ENCODE measurements around the gene SOCS3.

Gene SOCS3

DNA sequence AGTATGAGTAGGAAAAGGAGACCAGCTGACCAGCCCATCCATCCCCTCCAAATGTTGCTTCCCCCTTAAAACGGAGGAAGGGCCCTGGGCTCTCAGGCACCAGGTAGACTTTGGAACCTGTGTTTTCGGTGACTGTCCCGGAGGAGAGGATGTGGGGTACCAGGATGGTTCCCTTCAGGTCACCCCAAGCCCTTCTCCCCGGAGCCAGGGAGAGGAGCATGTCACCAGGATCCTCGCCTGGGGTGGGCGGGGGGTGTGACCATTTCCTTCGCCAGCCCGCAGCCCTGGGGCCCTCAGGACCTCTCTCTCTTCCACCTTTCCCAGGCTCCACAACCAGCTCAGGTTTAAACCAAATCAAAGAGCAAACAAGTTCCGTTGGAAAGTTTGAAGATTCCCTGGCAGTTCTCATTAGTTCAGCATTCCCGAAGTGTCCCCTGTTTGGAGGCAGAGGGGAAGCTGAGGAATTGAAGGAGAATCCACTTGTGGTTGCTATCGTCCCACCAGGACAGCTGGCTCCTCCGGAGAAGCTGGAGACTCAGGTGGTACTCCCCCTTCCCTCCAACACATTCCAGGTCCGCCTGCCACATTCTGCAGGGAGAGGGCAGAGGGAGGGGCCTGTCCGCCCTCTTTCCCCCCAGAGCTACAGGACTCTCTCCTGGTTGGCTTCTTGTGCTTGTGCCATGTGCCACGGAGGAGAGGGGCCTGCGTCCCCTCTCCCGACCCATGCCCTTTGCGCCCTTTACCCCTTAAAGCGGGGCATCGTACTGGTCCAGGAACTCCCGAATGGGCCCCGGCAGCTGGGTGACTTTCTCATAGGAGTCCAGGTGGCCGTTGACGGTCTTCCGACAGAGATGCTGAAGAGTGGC is 2.0 kb downstream of the SOCS3 start:
- no peak overlapping the region for H3K23ac ChIP-seq (ENCODE audit: low read depth, low read length, poor library complexity)
- H3K27ac ChIP-seq (replicated peaks; ENCODE audit: low read length), result no peak overlapping the region
- H2BK5ac ChIP-seq (ENCODE audit: low read length), result no peak overlapping the region
- no peak for DNase-seq (ENCODE audit: low spot score)
- H3K4ac ChIP-seq (ENCODE audit: low read length), result no peak overlapping the region
- H2AFZ ChIP-seq (ENCODE audit: low read length), result no peak overlapping the region
- no peaks in the 10 kb centered on the region for H3K27me3 ChIP-seq (ENCODE audit: control insufficient read depth in 3 of 3, insufficient read depth in 3 of 3, low read depth in 1 of 3, low read length in 3 of 3)
- H4K91ac ChIP-seq (ENCODE audit: low read depth, low read length, poor library complexity), result no peak overlapping the region
- H3K9ac ChIP-seq (ENCODE audit: low read depth, low read length, poor library complexity), result peak overlapping the region; percentile 97
- peak overlapping the region; percentile 97 to 99 for H3K4me3 ChIP-seq (ENCODE audit: low read length in 2 of 2)
- no peak overlapping the region for H2BK120ac ChIP-seq (ENCODE audit: low read depth, low read length)
- H2AK5ac ChIP-seq (ENCODE audit: low read depth, low read length), result peak overlapping the region; percentile 92
- H3K9me3 ChIP-seq (replicated peaks in 1 of 2; ENCODE audit: control insufficient read depth in 2 of 2, insufficient read depth in 1 of 2, low read depth in 1 of 2, low read length in 2 of 2), result no peaks in the 10 kb centered on the region
- peaks cover 17 to 53% of the 10 kb centered on the region in 2 donors for H3K36me3 ChIP-seq (replicated peaks in 1 of 2; ENCODE audit: control insufficient read depth in 2 of 2, insufficient read depth in 2 of 2, low read length in 2 of 2)
- whole genome bisulfite sequencing, 2 donors (ENCODE audit: extremely low coverage in 2 of 2, insufficient read length in 2 of 2, insufficient replicate concordance in 1 of 2), result no CpG with 5 or more reads among the region's 25 CpGs
- H3K18ac ChIP-seq (ENCODE audit: low read length), result peak overlapping the region; percentile 21
- no peak overlapping the region for H2BK15ac ChIP-seq (ENCODE audit: low read length)
- H2BK12ac ChIP-seq (ENCODE audit: low read length), result no peak overlapping the region
- peak overlapping the region; percentile 92 for H3K4me2 ChIP-seq (ENCODE audit: insufficient read depth, low read length, poor library complexity, severe bottlenecking)
- H4K8ac ChIP-seq (ENCODE audit: low read depth, low read length), result no peak overlapping the region
- peaks cover 14% of the 10 kb centered on the region for H3K79me1 ChIP-seq (ENCODE audit: low read depth, low read length)
- H3K4me1 ChIP-seq (ENCODE audit: control insufficient read depth in 2 of 2, insufficient read depth in 1 of 2, low read depth in 1 of 2, low read length in 2 of 2), result peaks cover 43 to 46% of the 10 kb centered on the region in 2 donors
- no peak overlapping the region for H3K14ac ChIP-seq (ENCODE audit: low read length)

- Histone ChIP-seq H3K18ac (ENCODE audit: low read length) (no peak overlapping the region), H3K79me1 (ENCODE audit: low read depth, low read length) (peaks cover 14% of the 10 kb centered on the region), H3K23ac (ENCODE audit: low read depth, low read length, poor library complexity) (peak overlapping the region; percentile 26), H3K27ac (replicated peaks; ENCODE audit: low read length) (no peak overlapping the region), H2BK12ac (ENCODE audit: low read length) (no peak overlapping the region), H2AK5ac (ENCODE audit: low read depth, low read length) (no peak overlapping the region), H2AFZ (ENCODE audit: low read length) (no peak overlapping the region), H2BK15ac (ENCODE audit: low read length) (no peak overlapping the region), H2BK5ac (ENCODE audit: low read length) (no peak overlapping the region), H3K36me3 (replicated peaks in 1 of 2; ENCODE audit: control insufficient read depth in 2 of 2, insufficient read depth in 2 of 2, low read length in 2 of 2) (peaks cover 17 to 53% of the 10 kb centered on the region in 2 donors), H3K9me3 (replicated peaks in 1 of 2; ENCODE audit: control insufficient read depth in 2 of 2, insufficient read depth in 1 of 2, low read depth in 1 of 2, low read length in 2 of 2) (no peaks in the 10 kb centered on the region), H3K4me2 (ENCODE audit: insufficient read depth, low read length, poor library complexity, severe bottlenecking) (peak overlapping the region; percentile 41), H3K9ac (ENCODE audit: low read depth, low read length, poor library complexity) (peak overlapping the region; percentile 7), H4K8ac (ENCODE audit: low read depth, low read length) (no peak overlapping the region), H4K91ac (ENCODE audit: low read depth, low read length, poor library complexity) (no peak overlapping the region), H3K4ac (ENCODE audit: low read length) (no peak overlapping the region), H3K14ac (ENCODE audit: low read length) (no peak overlapping the region), H3K4me3 (ENCODE audit: low read length in 2 of 2) (peak overlapping the region; percentile 33 to 97), H3K27me3 (ENCODE audit: control insufficient read depth in 3 of 3, insufficient read depth in 3 of 3, low read depth in 1 of 3, low read length in 3 of 3) (no peaks in the 10 kb centered on the region), H3K4me1 (ENCODE audit: control insufficient read depth in 2 of 2, insufficient read depth in 1 of 2, low read depth in 1 of 2, low read length in 2 of 2) (peaks cover 41 to 43% of the 10 kb centered on the region in 2 donors), H2BK120ac (ENCODE audit: low read depth, low read length) (no peak overlapping the region)
- no peak for DNase-seq (ENCODE audit: low spot score)
- WGBS, 2 donors (ENCODE audit: extremely low coverage in 2 of 2, insufficient read length in 2 of 2, insufficient replicate concordance in 1 of 2), result no CpG with 5 or more reads among the region's 7 CpGs
Observed at GRCh38 chr17:78357177-78357586, 2.7 kb downstream of the SOCS3 start.

DNA sequence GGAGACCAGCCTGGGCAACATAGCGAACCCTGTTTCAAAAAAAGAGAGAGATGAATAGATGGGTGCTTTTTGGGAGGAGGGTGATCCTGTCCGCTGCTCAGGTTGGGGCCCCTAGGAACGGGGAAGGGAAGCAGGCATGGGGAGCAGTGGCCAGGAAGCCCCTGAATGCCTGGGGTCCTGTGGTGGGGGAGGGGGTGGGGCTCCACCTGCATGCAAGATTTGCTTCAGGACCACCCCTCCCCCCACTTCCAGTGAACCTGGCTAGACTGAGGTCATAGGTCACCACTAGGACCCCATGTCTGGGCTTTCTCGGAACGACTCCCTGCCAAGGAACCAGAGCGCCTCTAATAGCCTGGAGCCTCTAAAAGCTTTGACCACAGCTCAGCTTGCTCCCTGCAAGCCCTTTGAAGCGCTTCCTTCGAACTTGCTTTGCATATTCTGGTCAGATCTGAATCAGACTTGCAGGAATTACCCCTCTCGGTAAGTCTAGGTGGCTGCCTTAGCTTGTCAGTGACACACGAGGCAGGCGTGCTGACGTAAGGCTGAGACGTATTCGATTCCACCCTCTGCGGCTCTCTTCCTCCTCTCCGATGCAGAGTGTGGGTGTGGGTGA is 3.7 kb downstream of the SOCS3 start:
- Histone ChIP-seq H3K4me2 (ENCODE audit: insufficient read depth, low read length, poor library complexity, severe bottlenecking) (no peak overlapping the region), H3K4me1 (ENCODE audit: control insufficient read depth in 2 of 2, insufficient read depth in 1 of 2, low read depth in 1 of 2, low read length in 2 of 2) (peaks cover 46 to 48% of the 10 kb centered on the region in 2 donors), H2BK15ac (ENCODE audit: low read length) (no peak overlapping the region), H3K9me3 (replicated peaks in 1 of 2; ENCODE audit: control insufficient read depth in 2 of 2, insufficient read depth in 1 of 2, low read depth in 1 of 2, low read length in 2 of 2) (no peaks in the 10 kb centered on the region), H3K27me3 (ENCODE audit: control insufficient read depth in 3 of 3, insufficient read depth in 3 of 3, low read depth in 1 of 3, low read length in 3 of 3) (no peaks in the 10 kb centered on the region), H3K14ac (ENCODE audit: low read length) (no peak overlapping the region), H3K79me1 (ENCODE audit: low read depth, low read length) (peaks cover 14% of the 10 kb centered on the region), H3K18ac (ENCODE audit: low read length) (no peak overlapping the region), H2BK120ac (ENCODE audit: low read depth, low read length) (no peak overlapping the region), H3K36me3 (replicated peaks in 1 of 2; ENCODE audit: control insufficient read depth in 2 of 2, insufficient read depth in 2 of 2, low read length in 2 of 2) (peaks cover 17 to 53% of the 10 kb centered on the region in 2 donors), H2AK5ac (ENCODE audit: low read depth, low read length) (no peak overlapping the region), H3K23ac (ENCODE audit: low read depth, low read length, poor library complexity) (no peak overlapping the region), H2BK5ac (ENCODE audit: low read length) (no peak overlapping the region), H4K91ac (ENCODE audit: low read depth, low read length, poor library complexity) (no peak overlapping the region), H2BK12ac (ENCODE audit: low read length) (no peak overlapping the region), H3K9ac (ENCODE audit: low read depth, low read length, poor library complexity) (no peak overlapping the region), H2AFZ (ENCODE audit: low read length) (no peak overlapping the region), H3K4me3 (ENCODE audit: low read length in 2 of 2) (peak overlapping the region in 1 of 2 donors; percentile 97), H3K4ac (ENCODE audit: low read length) (no peak overlapping the region), H3K27ac (replicated peaks; ENCODE audit: low read length) (no peak overlapping the region), H4K8ac (ENCODE audit: low read depth, low read length) (no peak overlapping the region)
- DNase-seq (ENCODE audit: low spot score), result no peak
- no CpG with 5 or more reads among the region's 16 CpGs for WGBS, 2 donors (ENCODE audit: extremely low coverage in 2 of 2, insufficient read length in 2 of 2, insufficient replicate concordance in 1 of 2)

DNA sequence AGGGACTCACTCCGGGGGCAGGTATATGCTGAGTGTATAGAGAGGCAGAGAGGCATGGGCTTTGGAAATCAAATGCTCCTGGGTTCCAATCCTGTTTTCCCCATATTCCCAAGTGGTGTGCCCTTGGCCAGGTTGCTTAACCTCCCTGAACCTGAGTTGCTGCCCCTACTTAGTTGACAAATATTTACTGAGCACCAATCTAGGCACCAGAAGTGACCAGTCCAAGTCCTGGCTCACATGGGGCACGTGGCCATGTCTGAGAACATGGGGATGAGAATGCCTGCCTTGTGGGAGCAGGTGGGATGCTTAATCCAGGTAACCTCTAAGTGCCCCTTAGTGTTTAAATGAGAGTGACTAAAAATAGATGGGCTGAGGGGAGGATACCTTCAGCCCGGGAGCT is 4.2 kb downstream of the SOCS3 start:
- no peak overlapping the region for H2AK5ac ChIP-seq (ENCODE audit: low read depth, low read length)
- H3K9ac ChIP-seq (ENCODE audit: low read depth, low read length, poor library complexity), result no peak overlapping the region
- WGBS, 2 donors (ENCODE audit: extremely low coverage in 2 of 2, insufficient read length in 2 of 2, insufficient replicate concordance in 1 of 2), result no CpG with 5 or more reads among the region's 3 CpGs
- H3K36me3 ChIP-seq (replicated peaks in 1 of 2; ENCODE audit: control insufficient read depth in 2 of 2, insufficient read depth in 2 of 2, low read length in 2 of 2), result peaks cover 17 to 53% of the 10 kb centered on the region in 2 donors
- H3K79me1 ChIP-seq (ENCODE audit: low read depth, low read length), result peaks cover 14% of the 10 kb centered on the region
- H3K4me3 ChIP-seq (ENCODE audit: low read length in 2 of 2), result peak overlapping the region in 1 of 2 donors; percentile 97
- H2BK12ac ChIP-seq (ENCODE audit: low read length), result no peak overlapping the region
- H3K9me3 ChIP-seq (replicated peaks in 1 of 2; ENCODE audit: control insufficient read depth in 2 of 2, insufficient read depth in 1 of 2, low read depth in 1 of 2, low read length in 2 of 2), result no peaks in the 10 kb centered on the region
- H3K4me2 ChIP-seq (ENCODE audit: insufficient read depth, low read length, poor library complexity, severe bottlenecking), result no peak overlapping the region
- no peak overlapping the region for H3K27ac ChIP-seq (replicated peaks; ENCODE audit: low read length)
- no peak overlapping the region for H4K91ac ChIP-seq (ENCODE audit: low read depth, low read length, poor library complexity)
- no peak overlapping the region for H2BK15ac ChIP-seq (ENCODE audit: low read length)
- no peak overlapping the region for H3K18ac ChIP-seq (ENCODE audit: low read length)
- H3K14ac ChIP-seq (ENCODE audit: low read length), result peak overlapping the region; percentile 60
- no peak overlapping the region for H2BK120ac ChIP-seq (ENCODE audit: low read depth, low read length)
- no peak for DNase-seq (ENCODE audit: low spot score)
- H3K27me3 ChIP-seq (ENCODE audit: control insufficient read depth in 3 of 3, insufficient read depth in 3 of 3, low read depth in 1 of 3, low read length in 3 of 3), result no peaks in the 10 kb centered on the region
- H3K4me1 ChIP-seq (ENCODE audit: control insufficient read depth in 2 of 2, insufficient read depth in 1 of 2, low read depth in 1 of 2, low read length in 2 of 2), result peaks cover 44 to 46% of the 10 kb centered on the region in 2 donors
- no peak overlapping the region for H4K8ac ChIP-seq (ENCODE audit: low read depth, low read length)
- no peak overlapping the region for H2BK5ac ChIP-seq (ENCODE audit: low read length)
- no peak overlapping the region for H3K23ac ChIP-seq (ENCODE audit: low read depth, low read length, poor library complexity)
- H2AFZ ChIP-seq (ENCODE audit: low read length), result no peak overlapping the region
- H3K4ac ChIP-seq (ENCODE audit: low read length), result no peak overlapping the region
